IMR-90 (cell line): ENCODE data around the gene ATP1A4. TPM values are rescaled to one million over a fixed set of nuclear protein-coding genes. Genes with fewer than 3 reads are reported as not detected.
A peak's percentile ranks its signal among the peaks of the same experiment; 100 is the strongest.

Experiments
- ATAC-seq: fragments of 200-7000 bp; cut with Tn5 transposase; 2 replicates; pipeline ENCODE4 v1.9.1; 2020; ENCODE audit warnings: low read depth, mild to moderate bottlenecking, moderate library complexity
- BruUV-seq: library from RNA; stranded (reverse); fragments of 400-500 nt; replicated peaks from 2 replicates; lab custom pipeline; 2021; lab: Mats Ljungman, UMichigan
- CTCF ChIA-PET: fragments of 300-600 bp; formaldehyde crosslinking; extraction: SDS; loops from one replicate; lab custom pipeline; 2021; ENCODE audit warnings: antibody characterized with exemption; lab: Yijun Ruan, JAX
- POLR2A ChIA-PET: fragments of 300-600 bp; sonication (Branson Sonifier 250); formaldehyde crosslinking; loops from one replicate; lab custom pipeline; 2022; ENCODE audit warnings: antibody characterized with exemption; ENCODE audit not compliant: unreplicated experiment; lab: Charles Lee
- DNase-seq: peaks from one replicate; pipeline ENCODE4 v3.0.0; 2013
- H2AFZ ChIP-seq: replicated peaks from 2 replicates; pipeline ENCODE3; 2013; ENCODE audit warnings: low read length, mild to moderate bottlenecking; ENCODE audit not compliant: poor library complexity
- H2AK5ac ChIP-seq: 2 replicates; pipeline ENCODE4 v1.6.1; 2013; ENCODE audit warnings: low read depth, low read length, inconsistent platforms
- H2AK9ac ChIP-seq: replicated peaks from 2 replicates; pipeline ENCODE3; 2013; ENCODE audit warnings: mild to moderate bottlenecking, low read depth, low read length, moderate library complexity; ENCODE audit not compliant: poor library complexity
- H2BK120ac ChIP-seq: 2 replicates; pipeline ENCODE4 v1.6.1; 2013; ENCODE audit warnings: low read depth, low read length, inconsistent platforms
- H2BK15ac ChIP-seq: 3 replicates; pipeline ENCODE4 v1.6.1; 2013; ENCODE audit warnings: low read depth, low read length, inconsistent platforms
- H2BK20ac ChIP-seq: 2 replicates; pipeline ENCODE4 v1.6.1; 2013; ENCODE audit warnings: low read depth, mild to moderate bottlenecking, inconsistent platforms, low read length, moderate library complexity
- H2BK5ac ChIP-seq: 2 replicates; pipeline ENCODE4 v1.6.1; 2013; ENCODE audit warnings: mild to moderate bottlenecking, low read depth, low read length, inconsistent platforms; ENCODE audit not compliant: poor library complexity, severe bottlenecking
- H3K14ac ChIP-seq: replicated peaks from 2 replicates; pipeline ENCODE4 v1.6.1; 2013; ENCODE audit warnings: low read depth, low read length, inconsistent platforms
- H3K18ac ChIP-seq: 2 replicates; pipeline ENCODE4 v1.6.1; 2013; ENCODE audit warnings: low read depth, low read length, control low read depth
- H3K23ac ChIP-seq: 2 replicates; pipeline ENCODE4 v1.6.1; 2013; ENCODE audit warnings: low read depth, low read length, inconsistent platforms
- H3K27ac ChIP-seq: 2 replicates; pipeline ENCODE4 v1.5.1; 2013; ENCODE audit warnings: mild to moderate bottlenecking, control low read depth, low read length; ENCODE audit not compliant: insufficient read depth
- H3K27me3 ChIP-seq: 2 replicates; pipeline ENCODE4 v1.6.1; 2013; ENCODE audit warnings: low read length; ENCODE audit not compliant: control insufficient read depth, insufficient read depth
- H3K36me3 ChIP-seq: 2 replicates; pipeline ENCODE4 v1.6.1; 2013; ENCODE audit warnings: low read length, mixed read lengths; ENCODE audit not compliant: control insufficient read depth, insufficient read depth
- H3K4ac ChIP-seq: 2 replicates; pipeline ENCODE4 v1.6.1; 2013; ENCODE audit warnings: low read depth, low read length, inconsistent platforms
- H3K4me1 ChIP-seq: 2 replicates; pipeline ENCODE4 v1.6.1; 2013; ENCODE audit warnings: low read length, mixed read lengths; ENCODE audit not compliant: control insufficient read depth, insufficient read depth
- H3K4me2 ChIP-seq: 2 replicates; pipeline ENCODE4 v1.6.1; 2013; ENCODE audit warnings: low read depth, mild to moderate bottlenecking, control low read depth, low read length, moderate library complexity
- H3K4me3 ChIP-seq: 2 replicates; pipeline ENCODE4 v1.5.1; 2013; ENCODE audit warnings: low read depth, mild to moderate bottlenecking, control low read depth, low read length, moderate library complexity; ENCODE audit not compliant: insufficient read depth
- H3K56ac ChIP-seq: 2 replicates; pipeline ENCODE4 v1.6.1; 2013; ENCODE audit warnings: low read length, inconsistent platforms; ENCODE audit not compliant: insufficient read depth; ENCODE audit errors: extremely low read depth
- H3K79me1 ChIP-seq, 2 experiments: 2 replicates each; pipeline ENCODE4 v1.6.1; 2013; ENCODE audit warnings: low read length in 2 of 2, inconsistent platforms in 1 of 2, low read depth in 1 of 2
- H3K9ac ChIP-seq: 2 replicates; pipeline ENCODE4 v1.6.1; 2013; ENCODE audit warnings: low read depth, low read length, control low read depth
- H3K9me1 ChIP-seq: 2 replicates; pipeline ENCODE4 v1.6.1; 2013; ENCODE audit warnings: low read length, inconsistent platforms; ENCODE audit not compliant: insufficient read depth
- H3K9me3 ChIP-seq: 2 replicates; pipeline ENCODE4 v1.6.1; 2013; ENCODE audit warnings: low read length; ENCODE audit not compliant: control insufficient read depth, insufficient read depth
- H4K20me1 ChIP-seq: 2 replicates; pipeline ENCODE4 v1.6.1; 2013; ENCODE audit warnings: low read length, inconsistent platforms; ENCODE audit not compliant: insufficient read depth
- H4K5ac ChIP-seq: 2 replicates; pipeline ENCODE4 v1.6.1; 2013; ENCODE audit warnings: mild to moderate bottlenecking, low read depth, low read length, control low read depth
- H4K8ac ChIP-seq, 2 experiments: 2 replicates each; pipeline ENCODE4 v1.6.1; 2013; ENCODE audit warnings: low read depth in 2 of 2, low read length in 2 of 2, control low read depth in 1 of 2, inconsistent platforms in 1 of 2
- H4K91ac ChIP-seq: 2 replicates; pipeline ENCODE4 v1.6.1; 2013; ENCODE audit warnings: low read depth, low read length, inconsistent platforms; ENCODE audit not compliant: insufficient read depth
- BHLHE40 ChIP-seq: fragments of 150-350 bp; IDR thresholded peaks from 2 replicates; pipeline ENCODE4 v1.6.1; 2016; ENCODE audit warnings: mild to moderate bottlenecking, low read depth, low read length
- CEBPB ChIP-seq: IDR thresholded peaks from 2 replicates; pipeline ENCODE4 v1.6.1; 2012; ENCODE audit warnings: low read depth, low read length, improper control_type of control experiment
- CHD1 ChIP-seq: IDR thresholded peaks from 2 replicates; pipeline ENCODE4 v1.6.1; 2012; ENCODE audit warnings: low read depth, low read length, improper control_type of control experiment
- ELK1 ChIP-seq: fragments of 150-350 bp; IDR thresholded peaks from 2 replicates; pipeline ENCODE4 v1.6.1; 2016; ENCODE audit warnings: low read depth, mild to moderate bottlenecking, low read length, moderate library complexity, borderline replicate concordance
- FOS ChIP-seq: fragments of 150-350 bp; IDR thresholded peaks from 2 replicates; pipeline ENCODE4 v1.6.1; 2016; ENCODE audit warnings: low read depth, low read length
- MAZ ChIP-seq: IDR thresholded peaks from 2 replicates; pipeline ENCODE4 v1.6.1; 2012; ENCODE audit warnings: low read depth, mild to moderate bottlenecking, low read length, improper control_type of control experiment, moderate library complexity, borderline replicate concordance
- MXI1 ChIP-seq: IDR thresholded peaks from 2 replicates; pipeline ENCODE4 v1.6.1; 2012; ENCODE audit warnings: low read depth, mild to moderate bottlenecking, low read length, moderate library complexity, borderline replicate concordance
- NFE2L2 ChIP-seq: fragments of 150-350 bp; IDR thresholded peaks from 2 replicates; pipeline ENCODE4 v1.6.1; 2016; ENCODE audit warnings: low read depth, mild to moderate bottlenecking, low read length
- POLR2A ChIP-seq: IDR thresholded peaks from 2 replicates; pipeline ENCODE4 v1.6.1; 2012; ENCODE audit warnings: mild to moderate bottlenecking, low read depth, low read length
- RAD21 ChIP-seq: IDR thresholded peaks from 2 replicates; pipeline ENCODE4 v1.6.1; 2012; ENCODE audit warnings: low read length, improper control_type of control experiment
- RCOR1 ChIP-seq: IDR thresholded peaks from 2 replicates; pipeline ENCODE4 v1.6.1; 2012; ENCODE audit warnings: mild to moderate bottlenecking, low read length, improper control_type of control experiment; ENCODE audit not compliant: insufficient replicate concordance
- RFX5 ChIP-seq: IDR thresholded peaks from 2 replicates; pipeline ENCODE4 v1.8.0; 2012; ENCODE audit warnings: low read depth, mild to moderate bottlenecking, low read length, moderate library complexity
- SMC3 ChIP-seq: fragments of 150-350 bp; IDR thresholded peaks from 2 replicates; pipeline ENCODE4 v1.6.1; 2016; ENCODE audit warnings: low read depth, mild to moderate bottlenecking, antibody characterized with exemption, low read length, moderate library complexity
- WGBS, 2 experiments: methylation state at CpG; one replicate each; pipeline versions ENCODE4 v1.1.5 to v1.1.7; 2013; ENCODE audit warnings: missing lambda C conversion rate in 2 of 2; ENCODE audit not compliant: insufficient read length in 1 of 2; ENCODE audit errors: extremely low coverage in 2 of 2; 5-methylcytosine and 5-hydroxymethylcytosine counted together
- dilution Hi-C: fragments of 300-500 bp; cut with HindIII; formaldehyde crosslinking; loops from one replicate; pipeline ENCODE4 v1.14.3; 2018; ENCODE audit warnings: low sequenced_read_pairs; ENCODE audit not compliant: unreplicated experiment
- in situ Hi-C: fragments of 300-500 bp; cut with MboI; formaldehyde crosslinking; loops from 3 replicates; pipeline ENCODE4 v1.14.3; 2019; ENCODE audit warnings: low sequenced_read_pairs, inconsistent platforms, mixed read lengths
- intact Hi-C: fragments of 100-400 bp; cut with micrococcal nuclease; formaldehyde crosslinking; loops from 2 replicates; pipeline ENCODE4 v1.10.0; 2022
- polyA plus RNA-seq, 3 experiments: library from polyadenylated mRNA; depleted of rRNA; stranded (reverse); fragments of >200 nt; gene quantifications; 2 replicates each; pipeline ENCODE4 v1.2.3, GENCODE V29; 2012; ENCODE audit warnings: low replicate concordance in 1 of 3
- total RNA-seq: library from RNA; depleted of rRNA; stranded (reverse); fragments of >200 nt; gene quantifications from 2 replicates; pipeline ENCODE4 v1.2.3, GENCODE V29; 2012
- TF ChIP-seq, protein P1 (sequence below): conservative IDR thresholded peaks from 2 replicates; pipeline ENCODE4 v1.5.1; 2012; ENCODE audit warnings: mild to moderate bottlenecking, low read depth, low read length, improper control_type of control experiment
- TF ChIP-seq, protein P2 (sequence below): fragments of 150-350 bp; IDR thresholded peaks from 2 replicates; pipeline ENCODE4 v1.6.1; 2017; ENCODE audit warnings: mild to moderate bottlenecking, antibody characterized with exemption, low read length, low read depth

Gene ATP1A4
- total and polyA plus RNA-seq, 2 of the 4 experiments (the other 2 are of a cell fraction): not detected

DNA sequence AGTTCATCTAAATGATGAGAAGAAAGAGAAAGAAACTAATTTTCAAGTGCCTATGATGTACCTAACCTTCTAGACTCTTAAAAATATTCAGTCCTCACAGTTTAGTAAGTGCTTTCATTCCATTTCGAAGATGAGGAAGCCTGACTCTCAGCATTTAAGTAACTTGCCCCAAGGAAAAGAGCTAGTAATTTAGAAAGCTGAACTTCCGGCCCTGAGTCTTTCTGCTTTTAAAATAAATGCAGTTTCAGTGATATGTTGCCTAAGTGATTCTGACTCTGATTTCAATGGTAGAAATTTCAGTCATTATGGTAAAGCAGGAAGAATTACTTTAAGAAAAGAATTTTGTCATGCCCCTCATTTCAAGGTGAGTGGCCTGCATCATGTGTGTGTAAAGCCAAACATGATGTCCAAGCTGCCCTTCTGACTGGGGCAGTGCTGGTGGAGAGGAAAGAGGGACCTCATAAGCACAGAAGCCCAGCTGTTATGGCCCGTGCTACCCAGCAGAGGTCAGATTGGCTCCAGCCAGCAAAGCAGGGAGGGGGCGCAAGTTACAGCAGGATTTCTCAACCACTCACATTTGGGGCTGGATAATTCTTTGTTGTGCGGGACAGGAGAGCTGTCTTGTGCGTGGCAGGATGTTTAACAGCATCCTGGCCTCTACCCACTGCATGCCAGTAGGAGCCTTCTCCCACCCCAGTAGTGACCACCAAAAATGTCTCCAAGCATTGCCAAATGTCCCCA, 10.7 kb downstream of the ATP1A4 start:
- Histone ChIP-seq H4K8ac (no peak overlapping the region), H2BK20ac (no peak overlapping the region), H3K27ac (no peak overlapping the region), H4K20me1 (no peaks in the 10 kb centered on the region), H3K27me3 (peaks cover 42% of the 10 kb centered on the region), H2BK5ac (no peak overlapping the region), H3K9me3 (no peaks in the 10 kb centered on the region), H2BK120ac (no peak overlapping the region), H3K9ac (no peak overlapping the region), H4K5ac (no peak overlapping the region), H2AK5ac (no peak overlapping the region), H3K4me1 (no peaks in the 10 kb centered on the region), H3K9me1 (no peaks in the 10 kb centered on the region), H3K23ac (no peak overlapping the region), H2BK15ac (no peak overlapping the region), H3K18ac (no peak overlapping the region), H3K36me3 (no peaks in the 10 kb centered on the region), H3K56ac (no peak overlapping the region), H3K4me3 (no peak overlapping the region), H3K14ac (no peak overlapping the region), H3K79me1 (no peaks in the 10 kb centered on the region), H2AFZ (peak overlapping the region; percentile 41), H3K4ac (no peak overlapping the region), H2AK9ac (peak overlapping the region; percentile 19), H4K91ac (no peak overlapping the region), H3K4me2 (no peak overlapping the region)
- no TSS peak for BruUV-seq
- ATAC-seq (peak; percentile 74; the same call in 1 of the 2 replicates), DNase-seq (peak; percentile 22)
- in situ Hi-C loops (no loop called here), dilution Hi-C loops (no loop called here), intact Hi-C loops (no loop called here)
- WGBS, 2 experiments: 74% methylated on average over 2 of the region's 6 CpGs; no CpG with 5 or more reads in 1 of the 2 experiments
- ChIA-PET CTCF (interaction anchor here (0.5 to 0.9 kb wide), 5 partner anchors 17 to 288 kb away, joined by 3 to 6 read pairs (median 3); no protein-coding TSS in a partner anchor), POLR2A (no interaction called here)
- TF ChIP-seq RFX5: no peak
- TF ChIP-seq BHLHE40: no peak
- TF ChIP-seq FOS: no peak
- no peak for TF ChIP-seq NFE2L2
- TF ChIP-seq CEBPB: no peak
- TF ChIP-seq MAZ: no peak
- TF ChIP-seq, protein P1, sequence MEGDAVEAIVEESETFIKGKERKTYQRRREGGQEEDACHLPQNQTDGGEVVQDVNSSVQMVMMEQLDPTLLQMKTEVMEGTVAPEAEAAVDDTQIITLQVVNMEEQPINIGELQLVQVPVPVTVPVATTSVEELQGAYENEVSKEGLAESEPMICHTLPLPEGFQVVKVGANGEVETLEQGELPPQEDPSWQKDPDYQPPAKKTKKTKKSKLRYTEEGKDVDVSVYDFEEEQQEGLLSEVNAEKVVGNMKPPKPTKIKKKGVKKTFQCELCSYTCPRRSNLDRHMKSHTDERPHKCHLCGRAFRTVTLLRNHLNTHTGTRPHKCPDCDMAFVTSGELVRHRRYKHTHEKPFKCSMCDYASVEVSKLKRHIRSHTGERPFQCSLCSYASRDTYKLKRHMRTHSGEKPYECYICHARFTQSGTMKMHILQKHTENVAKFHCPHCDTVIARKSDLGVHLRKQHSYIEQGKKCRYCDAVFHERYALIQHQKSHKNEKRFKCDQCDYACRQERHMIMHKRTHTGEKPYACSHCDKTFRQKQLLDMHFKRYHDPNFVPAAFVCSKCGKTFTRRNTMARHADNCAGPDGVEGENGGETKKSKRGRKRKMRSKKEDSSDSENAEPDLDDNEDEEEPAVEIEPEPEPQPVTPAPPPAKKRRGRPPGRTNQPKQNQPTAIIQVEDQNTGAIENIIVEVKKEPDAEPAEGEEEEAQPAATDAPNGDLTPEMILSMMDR: peak; percentile 50
- no peak for TF ChIP-seq POLR2A
- TF ChIP-seq ELK1: no peak
- TF ChIP-seq RAD21: peak; percentile 54
- TF ChIP-seq SMC3: peak; percentile 40; the same call in 1 of the 2 replicates
- TF ChIP-seq, protein P2, sequence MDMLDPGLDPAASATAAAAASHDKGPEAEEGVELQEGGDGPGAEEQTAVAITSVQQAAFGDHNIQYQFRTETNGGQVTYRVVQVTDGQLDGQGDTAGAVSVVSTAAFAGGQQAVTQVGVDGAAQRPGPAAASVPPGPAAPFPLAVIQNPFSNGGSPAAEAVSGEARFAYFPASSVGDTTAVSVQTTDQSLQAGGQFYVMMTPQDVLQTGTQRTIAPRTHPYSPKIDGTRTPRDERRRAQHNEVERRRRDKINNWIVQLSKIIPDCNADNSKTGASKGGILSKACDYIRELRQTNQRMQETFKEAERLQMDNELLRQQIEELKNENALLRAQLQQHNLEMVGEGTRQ: no peak
- no peak for TF ChIP-seq MXI1
- TF ChIP-seq CHD1: no peak
- no peak for TF ChIP-seq RCOR1
